NOMO-1 (cell line): ENCODE results near the gene CEP104.

Experiments
- DNase-seq, 2 experiments: peaks; one replicate each; lab custom pipeline; 2025; ENCODE audit not compliant: unreplicated experiment in 2 of 2; lab: John Stamatoyannopoulos, UW

Gene CEP104

GRCh38 chr1:3779912-3780416, 77.0 kb downstream of the CEP104 start:
- DNase-seq = no peak

- no peak for DNase-seq
Measured at GRCh38 chr1:3779265-3779911, 77.6 kb downstream of the CEP104 start.

DNA sequence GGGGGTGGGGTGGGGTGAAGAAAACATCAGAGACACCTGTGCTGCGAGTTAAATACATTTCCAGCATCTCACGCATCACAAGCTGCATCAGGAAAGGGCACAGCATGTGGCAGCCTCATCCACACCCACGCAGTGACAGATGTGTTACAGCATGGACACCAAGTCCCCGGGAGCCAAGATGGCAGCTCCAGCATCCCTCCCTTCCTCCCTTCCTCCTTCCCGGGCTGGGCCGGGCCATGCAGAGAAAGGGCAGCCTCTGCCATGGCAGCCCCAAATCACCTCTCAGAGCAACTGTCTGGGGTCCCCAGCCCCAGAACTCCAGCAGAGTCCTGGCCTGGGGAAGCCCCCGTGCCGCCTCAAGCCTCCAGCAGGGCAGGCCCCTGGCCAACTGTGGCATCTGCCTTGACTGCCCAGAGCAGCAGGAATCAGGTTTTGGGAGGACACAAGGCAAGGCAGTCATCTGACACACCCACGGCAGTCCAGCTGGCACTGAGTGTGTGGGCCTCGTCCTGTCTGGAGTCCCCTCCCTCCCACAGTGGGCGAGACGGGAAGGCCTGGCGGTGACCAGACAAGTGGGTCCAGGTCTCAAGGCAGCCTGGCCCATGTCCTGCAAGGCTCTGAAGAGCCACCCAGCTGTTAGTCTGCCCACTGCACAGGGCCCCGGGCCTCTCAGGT, 78.3 kb downstream of the CEP104 start:
- DNase-seq = no peak

DNA sequence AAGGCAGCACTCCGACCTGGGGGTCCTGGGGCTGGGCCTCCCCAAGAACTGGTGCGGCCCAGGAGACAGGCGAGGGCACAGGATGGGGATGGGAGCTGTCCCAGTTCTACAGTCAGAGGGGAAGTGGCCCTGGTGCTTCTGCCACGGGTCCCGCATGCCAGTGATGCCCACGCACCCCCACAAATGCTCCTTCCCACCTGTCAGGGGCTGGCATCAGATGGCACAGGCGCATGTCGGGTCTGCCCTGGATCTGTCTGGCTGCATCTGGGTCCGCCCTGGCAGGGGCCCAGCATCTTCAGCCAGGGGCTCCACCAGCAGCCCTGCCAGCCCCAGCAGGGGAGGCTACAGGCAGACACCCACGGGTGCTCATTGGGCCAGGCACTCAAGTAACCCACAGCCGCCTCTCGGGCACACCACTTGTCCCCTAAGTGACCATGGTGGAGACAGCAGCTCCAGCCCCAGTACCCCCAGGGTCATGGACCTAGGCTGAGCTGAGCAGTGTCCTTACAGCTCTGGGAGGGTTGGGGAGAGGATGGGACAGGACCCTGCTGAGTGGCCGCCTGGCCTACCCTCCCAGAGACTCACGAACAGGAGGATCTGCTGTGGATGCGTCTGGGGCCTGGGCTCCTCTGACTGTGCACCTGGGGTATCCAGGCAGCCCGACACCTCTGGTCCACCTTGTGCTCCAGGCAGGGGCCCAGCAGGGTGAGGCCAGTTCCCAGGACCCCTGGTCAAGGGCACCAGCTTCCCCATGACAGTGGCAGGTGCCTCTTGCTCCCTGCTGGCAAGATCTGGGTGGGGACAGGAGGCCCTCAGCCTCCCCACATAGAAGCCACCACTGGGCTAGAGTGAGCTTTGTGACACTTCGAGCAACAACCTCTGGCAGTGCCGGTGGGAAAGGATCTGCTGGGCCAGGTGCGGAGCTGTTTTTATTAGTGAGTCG, 79.1 kb downstream of the CEP104 start:
- no peak for DNase-seq

GRCh38 chr1:3777078-3777547, 79.9 kb downstream of the CEP104 start:
- DNase-seq = no peak

DNA sequence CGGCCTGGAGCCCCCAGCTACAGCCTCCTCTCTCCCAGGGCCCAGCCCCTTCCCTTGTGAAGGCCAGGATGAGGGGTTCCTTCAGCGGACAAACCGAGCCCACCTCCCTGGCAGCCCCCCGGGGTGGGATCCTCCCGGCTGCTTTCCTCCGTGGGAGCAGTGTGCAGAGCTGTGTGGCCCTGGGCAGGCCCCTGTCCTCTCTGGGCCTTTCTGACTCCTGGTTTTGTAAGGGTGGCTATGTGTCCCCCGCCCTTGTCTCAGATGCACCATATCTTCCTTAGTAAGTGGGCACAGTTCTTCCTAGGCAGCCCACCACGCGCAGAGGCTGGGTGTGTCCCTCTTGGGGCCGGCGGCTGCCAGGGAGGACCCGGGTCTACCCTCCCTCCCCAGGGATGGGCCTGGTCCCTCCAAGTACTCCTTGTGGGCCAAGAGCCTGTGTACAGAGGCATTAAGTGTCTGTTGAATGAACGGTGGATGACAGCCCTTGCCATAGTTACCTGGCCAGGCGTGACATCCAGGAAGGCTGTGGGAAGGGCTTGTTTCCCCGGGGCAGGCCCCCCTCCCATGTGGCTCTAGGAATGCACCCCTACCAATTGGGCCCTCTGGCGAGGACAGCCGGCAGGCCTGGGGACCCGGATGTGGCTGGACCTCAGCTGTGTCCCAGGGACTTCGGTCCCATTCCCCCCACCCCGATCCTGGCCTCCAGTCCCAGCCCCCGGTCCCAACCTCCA, 80.6 kb downstream of the CEP104 start:
- no peak for DNase-seq

DNA sequence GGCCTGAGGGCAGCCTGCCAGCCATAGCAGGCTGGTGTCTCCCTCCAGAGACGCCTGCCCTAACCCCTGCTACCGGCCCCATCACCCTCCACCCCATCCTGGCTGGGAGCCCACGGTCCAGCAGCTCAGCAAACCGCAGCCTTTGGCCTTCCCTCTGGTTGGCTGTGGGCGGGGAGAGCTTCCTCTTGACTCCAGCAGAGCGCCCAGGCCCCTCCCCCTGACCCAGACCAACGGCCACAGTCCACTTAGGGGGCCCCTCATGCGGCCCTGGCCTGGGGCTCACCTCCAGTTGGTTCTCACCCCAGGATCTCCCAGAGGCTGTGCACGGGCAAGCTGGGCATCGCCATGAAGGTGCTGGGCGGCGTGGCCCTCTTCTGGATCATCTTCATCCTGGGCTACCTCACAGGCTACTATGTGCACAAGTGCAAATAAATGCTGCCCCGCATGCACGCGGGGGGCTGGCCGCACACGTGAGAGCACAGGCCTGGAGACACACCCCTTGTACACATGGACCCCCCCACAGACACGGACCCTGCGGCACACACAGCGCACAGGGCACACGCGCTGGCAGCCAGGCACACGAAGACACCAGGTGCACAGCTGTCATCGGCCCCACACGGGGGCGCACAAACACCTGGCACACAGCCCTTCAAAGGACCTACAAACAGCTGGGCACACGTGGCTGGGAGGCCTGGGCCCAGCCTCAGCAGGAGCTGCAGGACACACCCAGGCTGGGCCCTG, 81.4 kb downstream of the CEP104 start:
- peak; percentile 32 to 76 for DNase-seq

GRCh38 chr1:3774946-3775489, 82.0 kb downstream of the CEP104 start:
- DNase-seq = no peak

DNA sequence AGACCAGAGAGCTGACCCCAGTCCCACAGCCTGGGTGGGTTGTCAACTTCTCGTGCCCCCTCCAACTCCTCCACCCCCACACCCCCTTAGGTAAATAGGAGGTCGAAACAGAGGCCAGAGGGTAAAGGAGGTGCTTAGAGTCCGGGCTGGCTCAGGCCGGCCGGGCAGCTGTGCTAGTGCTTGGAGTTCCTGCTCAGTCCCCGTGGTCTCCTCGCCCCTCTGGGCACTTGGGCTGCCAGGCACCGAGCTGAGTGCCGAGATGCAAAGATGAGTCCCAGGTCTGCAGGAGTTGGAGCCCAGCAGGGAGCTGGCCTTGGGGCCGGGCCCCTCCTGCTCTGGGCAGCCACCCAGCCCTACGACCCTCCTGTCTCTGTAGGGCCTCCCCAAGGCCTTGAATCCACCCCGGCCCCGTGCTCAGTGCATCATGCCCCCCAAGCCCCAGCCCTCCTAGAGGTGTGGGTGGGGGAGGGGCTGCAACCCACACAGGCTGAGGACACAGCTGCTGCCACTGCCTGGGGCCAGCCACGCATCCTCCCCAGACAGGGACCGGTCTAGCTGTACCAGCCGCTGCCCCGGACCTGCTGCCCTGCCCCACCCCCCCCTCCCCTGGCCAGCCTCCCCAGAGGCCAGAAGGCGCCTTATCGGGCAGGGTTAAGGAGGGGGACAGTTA, 82.6 kb downstream of the CEP104 start:
- no peak for DNase-seq

- no peak for DNase-seq
Measured at GRCh38 chr1:3773572-3774275, 83.3 kb downstream of the CEP104 start.

DNA sequence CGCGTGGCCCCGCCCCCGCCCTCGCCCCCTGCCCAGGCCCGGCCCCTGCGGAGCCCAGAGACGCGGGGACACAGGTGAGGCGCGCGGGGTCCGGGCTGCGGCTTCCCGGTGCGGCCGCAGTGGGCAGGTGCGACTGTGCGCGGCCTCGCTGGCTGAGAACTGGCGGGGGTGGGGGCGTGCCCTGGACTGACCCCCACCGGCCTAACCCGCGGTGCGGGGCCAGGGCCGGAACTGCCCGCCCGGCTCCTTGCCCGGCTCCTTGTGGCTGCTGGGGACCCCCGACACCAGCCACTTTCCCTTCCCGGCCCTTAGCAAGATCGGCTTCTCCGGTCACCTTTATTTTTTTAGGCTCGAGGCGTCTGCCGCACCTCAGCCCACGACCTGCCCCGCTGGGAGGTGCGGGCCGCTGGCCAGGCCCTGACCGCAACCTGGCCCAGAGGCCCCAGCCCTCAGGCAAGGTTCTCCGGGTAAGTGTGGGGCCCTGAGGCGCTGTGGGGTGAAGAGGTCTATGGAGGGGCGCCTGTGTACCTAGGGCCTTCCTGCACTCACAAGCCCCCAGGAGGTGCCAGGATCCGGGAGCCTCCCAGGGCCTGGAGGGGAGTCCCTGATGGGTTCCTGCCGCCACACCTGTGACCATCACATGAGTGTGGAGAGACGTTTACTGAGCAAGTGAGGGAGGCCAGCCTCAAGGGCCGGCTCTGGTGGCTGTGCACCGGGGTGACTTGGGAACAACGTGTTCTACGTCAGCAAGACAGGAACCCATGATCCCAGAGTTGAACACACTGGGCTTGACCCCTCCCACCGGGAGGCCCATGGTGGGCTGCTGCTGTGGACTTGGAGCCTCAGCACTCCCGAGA, 84.1 kb downstream of the CEP104 start, which contains the start of gene SMIM1:
SMIM1 (plus strand) TSS at position 35 of the 857 bp plus-strand sequence. CDS start 2,625 bp downstream, outside the sequence.
- DNase-seq = peak in 1 of 2 experiments; percentile 5

DNA sequence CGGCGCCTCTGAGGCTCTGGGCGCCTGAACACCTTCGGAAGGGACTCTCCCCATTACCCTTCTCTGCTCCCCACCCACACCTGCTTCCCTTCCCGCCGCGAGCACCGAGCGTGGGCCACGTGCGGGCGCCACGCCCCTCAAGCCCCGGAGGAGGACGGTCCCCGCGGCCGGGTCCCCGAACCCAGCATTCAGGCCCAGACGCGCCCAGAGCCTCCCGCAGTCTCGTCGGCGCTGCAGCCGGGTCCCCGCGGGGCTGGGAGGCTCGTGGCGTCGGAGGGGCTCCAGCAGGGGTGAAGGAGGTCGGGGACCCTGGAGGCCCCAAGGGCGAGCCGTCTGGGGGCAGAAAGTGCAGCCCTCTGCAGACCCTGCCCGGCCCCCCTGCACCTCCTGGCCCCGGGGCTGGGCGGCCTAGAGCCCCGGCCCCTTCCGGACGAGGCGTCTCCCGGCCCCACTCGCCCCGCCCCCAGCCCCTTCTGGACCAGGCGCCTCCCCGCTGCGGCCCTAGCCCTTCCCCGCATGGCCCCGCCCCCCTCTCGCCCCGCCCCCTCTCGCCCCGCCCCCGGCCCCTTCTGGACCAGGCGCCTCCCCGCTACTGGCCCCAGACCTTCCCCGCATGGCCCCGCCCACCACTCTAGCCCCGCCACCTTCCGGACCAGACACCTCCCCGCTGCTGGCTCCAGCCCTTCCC, 84.8 kb downstream of the CEP104 start:
- DNase-seq = peak; percentile 70 to 80

GRCh38 chr1:3771108-3772026, 85.6 kb downstream of the CEP104 start:
- DNase-seq = no peak

- DNase-seq = no peak
Measured at GRCh38 chr1:3770047-3770765, 86.8 kb downstream of the CEP104 start.

GRCh38 chr1:3768811-3769390, 88.1 kb downstream of the CEP104 start:
- no peak for DNase-seq
